NT2/D1 (cell line): ENCODE measurements around the gene SCAMP2.

Experiments used
- DNase-seq: peaks from one replicate; pipeline ENCODE4 v3.0.0-alpha.2; 2011; ENCODE audit warnings: low read depth, low spot score
- H3K27me3 ChIP-seq: 2 replicates; pipeline ENCODE4 v1.6.0; 2011; ENCODE audit warnings: mild to moderate bottlenecking; ENCODE audit not compliant: insufficient read length, insufficient read depth
- H3K36me3 ChIP-seq: 2 replicates; pipeline ENCODE4 v1.6.1; 2011; ENCODE audit warnings: mild to moderate bottlenecking, low read length, mixed read lengths; ENCODE audit not compliant: insufficient read depth, insufficient read length
- H3K4me1 ChIP-seq: 2 replicates; pipeline ENCODE4 v1.5.1; 2011; ENCODE audit not compliant: insufficient read depth, insufficient read length
- H3K4me3 ChIP-seq: 2 replicates; pipeline ENCODE4 v1.5.1; 2011; ENCODE audit warnings: low read depth; ENCODE audit not compliant: insufficient read length
- H3K9ac ChIP-seq: 2 replicates; pipeline ENCODE4 v1.6.0; 2011; ENCODE audit warnings: low read depth; ENCODE audit not compliant: insufficient read length
- H3K9me3 ChIP-seq: 2 replicates; pipeline ENCODE4 v1.5.1; 2011; ENCODE audit warnings: mild to moderate bottlenecking, low read length; ENCODE audit not compliant: insufficient read depth
- SUZ12 ChIP-seq: IDR thresholded peaks from 2 replicates; pipeline ENCODE4 v1.6.1; 2011; ENCODE audit not compliant: insufficient read length, insufficient read depth; ENCODE audit errors: extremely low read depth
- YY1 ChIP-seq: IDR thresholded peaks from 2 replicates; pipeline ENCODE4 v1.6.1; 2011; ENCODE audit not compliant: insufficient read length, insufficient read depth
- ZNF274 ChIP-seq: IDR thresholded peaks from 2 replicates; pipeline ENCODE4 v1.6.1; 2011; ENCODE audit warnings: mild to moderate bottlenecking, low read depth, low read length

SCAMP2 gene

GRCh38 chr15:74840851-74841775 is 32.1 kb downstream of the SCAMP2 start:
- peaks cover 56% of the 10 kb centered on the region for H3K36me3 ChIP-seq
- no peaks in the 10 kb centered on the region for H3K27me3 ChIP-seq
- peak overlapping the region; percentile 44 for H3K9ac ChIP-seq
- DNase-seq = no peak
- H3K9me3 ChIP-seq = no peaks in the 10 kb centered on the region
- H3K4me3 ChIP-seq = no peak overlapping the region
- TF ChIP-seq SUZ12 = no peak
- no peak for TF ChIP-seq YY1
- TF ChIP-seq ZNF274 = no peak
- peaks cover 34% of the 10 kb centered on the region for H3K4me1 ChIP-seq

- no peaks in the 10 kb centered on the region for H3K27me3 ChIP-seq
- H3K36me3 ChIP-seq = peaks cover 53% of the 10 kb centered on the region
- H3K4me3 ChIP-seq = no peak overlapping the region
- DNase-seq = no peak
- H3K9me3 ChIP-seq = no peaks in the 10 kb centered on the region
- H3K9ac ChIP-seq = peak overlapping the region; percentile 42
- H3K4me1 ChIP-seq = peaks cover 38% of the 10 kb centered on the region
- TF ChIP-seq SUZ12 (no peak), YY1 (no peak), ZNF274 (no peak)
Measured at GRCh38 chr15:74839526-74840395, 33.4 kb downstream of the SCAMP2 start.

GRCh38 chr15:74838746-74839525 is 34.2 kb downstream of the SCAMP2 start:
- Histone ChIP-seq H3K4me1 (peaks cover 40% of the 10 kb centered on the region), H3K27me3 (no peaks in the 10 kb centered on the region), H3K36me3 (peaks cover 49% of the 10 kb centered on the region), H3K9ac (peak overlapping the region; percentile 42), H3K9me3 (no peaks in the 10 kb centered on the region), H3K4me3 (no peak overlapping the region)
- no peak for DNase-seq
- no peak for TF ChIP-seq YY1
- TF ChIP-seq SUZ12 = no peak
- no peak for TF ChIP-seq ZNF274

GRCh38 chr15:74838137-74838516 is 35.0 kb downstream of the SCAMP2 start:
- H3K4me3 ChIP-seq = no peak overlapping the region
- DNase-seq = no peak
- no peak for TF ChIP-seq SUZ12
- TF ChIP-seq ZNF274 = no peak
- no peak for TF ChIP-seq YY1
- H3K36me3 ChIP-seq = peaks cover 49% of the 10 kb centered on the region
- H3K9me3 ChIP-seq = no peaks in the 10 kb centered on the region
- H3K4me1 ChIP-seq = peaks cover 40% of the 10 kb centered on the region
- peak overlapping the region; percentile 34 for H3K9ac ChIP-seq
- H3K27me3 ChIP-seq = no peaks in the 10 kb centered on the region

- no peaks in the 10 kb centered on the region for H3K9me3 ChIP-seq
- H3K36me3 ChIP-seq = peaks cover 49% of the 10 kb centered on the region
- no peak overlapping the region for H3K4me3 ChIP-seq
- no peak for TF ChIP-seq YY1
- no peak for TF ChIP-seq SUZ12
- TF ChIP-seq ZNF274 = no peak
- H3K4me1 ChIP-seq = peaks cover 46% of the 10 kb centered on the region
- H3K27me3 ChIP-seq = no peaks in the 10 kb centered on the region
- no peak overlapping the region for H3K9ac ChIP-seq
- DNase-seq = no peak
Measured at GRCh38 chr15:74837482-74838136, 35.6 kb downstream of the SCAMP2 start.

- Histone ChIP-seq H3K9ac (no peak overlapping the region), H3K9me3 (no peaks in the 10 kb centered on the region), H3K4me1 (peaks cover 44% of the 10 kb centered on the region), H3K4me3 (no peak overlapping the region), H3K36me3 (peaks cover 49% of the 10 kb centered on the region), H3K27me3 (no peaks in the 10 kb centered on the region)
- no peak for TF ChIP-seq SUZ12
- TF ChIP-seq ZNF274 = no peak
- TF ChIP-seq YY1 = no peak
- DNase-seq = no peak
Measured at GRCh38 chr15:74836846-74837245, 36.3 kb downstream of the SCAMP2 start.
